NCI-H526 treated with DMSO at 0.1 percent for 48 hours (cell line): ENCODE data around the gene LAMA2.

Experiments
- DNase-seq: peaks from one replicate; lab custom pipeline; 2025; lab: John Stamatoyannopoulos, UW

The LAMA2 gene

GRCh38 chr6:129181001-129181400 is 298.1 kb downstream of the LAMA2 start:
- no peak for DNase-seq

- DNase-seq: no peak
Observed at GRCh38 chr6:129183187-129183591, 300.3 kb downstream of the LAMA2 start.

GRCh38 chr6:129183681-129184301 is 300.9 kb downstream of the LAMA2 start:
- no peak for DNase-seq

- DNase-seq: no peak
Observed at GRCh38 chr6:129184324-129184723, 301.4 kb downstream of the LAMA2 start.

GRCh38 chr6:129184808-129185366 is 301.9 kb downstream of the LAMA2 start:
- DNase-seq: no peak

- DNase-seq: no peak
Observed at GRCh38 chr6:129186988-129187387, 304.1 kb downstream of the LAMA2 start.

GRCh38 chr6:129188306-129188705 is 305.4 kb downstream of the LAMA2 start:
- DNase-seq: no peak

- DNase-seq: no peak
Observed at GRCh38 chr6:129188795-129189194, 305.9 kb downstream of the LAMA2 start.

GRCh38 chr6:129189266-129189665 is 306.3 kb downstream of the LAMA2 start:
- no peak for DNase-seq

- DNase-seq: no peak
Observed at GRCh38 chr6:129191235-129191634, 308.3 kb downstream of the LAMA2 start.

GRCh38 chr6:129192458-129192989 is 309.6 kb downstream of the LAMA2 start:
- DNase-seq: no peak

- DNase-seq: no peak
Observed at GRCh38 chr6:129194306-129194941, 311.5 kb downstream of the LAMA2 start.

- no peak for DNase-seq
Observed at GRCh38 chr6:129195161-129195560, 312.2 kb downstream of the LAMA2 start.

- DNase-seq: no peak
Observed at GRCh38 chr6:129195643-129196042, 312.7 kb downstream of the LAMA2 start.

GRCh38 chr6:129197154-129197553 is 314.2 kb downstream of the LAMA2 start:
- DNase-seq: no peak

- no peak for DNase-seq
Observed at GRCh38 chr6:129200151-129200550, 317.2 kb downstream of the LAMA2 start.

GRCh38 chr6:129203190-129203900 is 320.4 kb downstream of the LAMA2 start:
- DNase-seq: no peak

- peak; percentile 39 for DNase-seq
Observed at GRCh38 chr6:129206821-129207220, 323.9 kb downstream of the LAMA2 start.

- DNase-seq: no peak
Observed at GRCh38 chr6:129207832-129208231, 324.9 kb downstream of the LAMA2 start.

- DNase-seq: no peak
Observed at GRCh38 chr6:129208415-129209034, 325.6 kb downstream of the LAMA2 start.

GRCh38 chr6:129209355-129209754 is 326.4 kb downstream of the LAMA2 start:
- no peak for DNase-seq

GRCh38 chr6:129210684-129211083 is 327.7 kb downstream of the LAMA2 start:
- no peak for DNase-seq
